ENCODE data around the gene PLXND1.

The PLXND1 gene

GRCh38 chr3:129618186-129618820 is 11.8 kb upstream of the PLXND1 start:
- FAIRE-seq, result peak; percentile 61
- TF ChIP-seq POLR2A (IDR thresholded peaks at IDR 0.05; ENCODE audit: low read depth, low read length) (no peak), POLR2AphosphoS5 (IDR thresholded peaks at IDR 0.05; ENCODE audit: low read depth, low read length) (no peak), TAF1 (IDR thresholded peaks at IDR 0.05; ENCODE audit: borderline replicate concordance, low read depth, low read length) (no peak)

GRCh38 chr3:129617381-129618185 is 11.1 kb upstream of the PLXND1 start:
- FAIRE-seq, result peak; percentile 46
- TF ChIP-seq TAF1 (IDR thresholded peaks at IDR 0.05; ENCODE audit: borderline replicate concordance, low read depth, low read length), result no peak
- TF ChIP-seq POLR2AphosphoS5 (IDR thresholded peaks at IDR 0.05; ENCODE audit: low read depth, low read length), result no peak
- no peak for TF ChIP-seq POLR2A (IDR thresholded peaks at IDR 0.05; ENCODE audit: low read depth, low read length)
- DNase-seq (ENCODE audit: insufficient read length), result no peak

More at GRCh38 chr3:129618186-129618820, 11.8 kb upstream of the PLXND1 start:
- no peak for DNase-seq (ENCODE audit: insufficient read length)

GRCh38 chr3:129616713-129617112 is 10.2 kb upstream of the PLXND1 start:
- peak; percentile 87 for FAIRE-seq
- DNase-seq (ENCODE audit: insufficient read length), result no peak

GRCh38 chr3:129616291-129616690 is 9.8 kb upstream of the PLXND1 start:
- DNase-seq (ENCODE audit: insufficient read length) (no peak), FAIRE-seq (no peak)
- no peak for TF ChIP-seq TAF1 (IDR thresholded peaks at IDR 0.05; ENCODE audit: borderline replicate concordance, low read depth, low read length)
- TF ChIP-seq POLR2AphosphoS5 (IDR thresholded peaks at IDR 0.05; ENCODE audit: low read depth, low read length), result no peak
- TF ChIP-seq POLR2A (IDR thresholded peaks at IDR 0.05; ENCODE audit: low read depth, low read length), result no peak

More at GRCh38 chr3:129616713-129617112, 10.2 kb upstream of the PLXND1 start:
- TF ChIP-seq TAF1 (IDR thresholded peaks at IDR 0.05; ENCODE audit: borderline replicate concordance, low read depth, low read length), result no peak
- no peak for TF ChIP-seq POLR2AphosphoS5 (IDR thresholded peaks at IDR 0.05; ENCODE audit: low read depth, low read length)
- no peak for TF ChIP-seq POLR2A (IDR thresholded peaks at IDR 0.05; ENCODE audit: low read depth, low read length)

- FAIRE-seq (no peak), DNase-seq (ENCODE audit: insufficient read length) (no peak)
- TF ChIP-seq POLR2AphosphoS5 (IDR thresholded peaks at IDR 0.05; ENCODE audit: low read depth, low read length) (no peak), TAF1 (IDR thresholded peaks at IDR 0.05; ENCODE audit: borderline replicate concordance, low read depth, low read length) (no peak), POLR2A (IDR thresholded peaks at IDR 0.05; ENCODE audit: low read depth, low read length) (no peak)
Observed at GRCh38 chr3:129615751-129616281, 9.3 kb upstream of the PLXND1 start.

- DNase-seq (ENCODE audit: insufficient read length), result no peak
- no peak for TF ChIP-seq POLR2AphosphoS5 (IDR thresholded peaks at IDR 0.05; ENCODE audit: low read depth, low read length)
- TF ChIP-seq POLR2A (IDR thresholded peaks at IDR 0.05; ENCODE audit: low read depth, low read length), result no peak
- no peak for TF ChIP-seq TAF1 (IDR thresholded peaks at IDR 0.05; ENCODE audit: borderline replicate concordance, low read depth, low read length)
- no peak for FAIRE-seq
Observed at GRCh38 chr3:129614927-129615363, 8.5 kb upstream of the PLXND1 start.

GRCh38 chr3:129614435-129614834 is 8.0 kb upstream of the PLXND1 start:
- FAIRE-seq (no peak), DNase-seq (ENCODE audit: insufficient read length) (no peak)
- TF ChIP-seq TAF1 (IDR thresholded peaks at IDR 0.05; ENCODE audit: borderline replicate concordance, low read depth, low read length), result no peak
- TF ChIP-seq POLR2AphosphoS5 (IDR thresholded peaks at IDR 0.05; ENCODE audit: low read depth, low read length), result no peak
- no peak for TF ChIP-seq POLR2A (IDR thresholded peaks at IDR 0.05; ENCODE audit: low read depth, low read length)

- no peak for TF ChIP-seq POLR2A (IDR thresholded peaks at IDR 0.05; ENCODE audit: low read depth, low read length)
- no peak for TF ChIP-seq POLR2AphosphoS5 (IDR thresholded peaks at IDR 0.05; ENCODE audit: low read depth, low read length)
- no peak for TF ChIP-seq TAF1 (IDR thresholded peaks at IDR 0.05; ENCODE audit: borderline replicate concordance, low read depth, low read length)
Observed at GRCh38 chr3:129613367-129613740, 6.9 kb upstream of the PLXND1 start.

GRCh38 chr3:129612534-129613366 is 6.3 kb upstream of the PLXND1 start:
- FAIRE-seq, result no peak

More at GRCh38 chr3:129613367-129613740, 6.9 kb upstream of the PLXND1 start:
- no peak for FAIRE-seq
- DNase-seq (ENCODE audit: insufficient read length), result no peak

GRCh38 chr3:129611812-129612533 is 5.5 kb upstream of the PLXND1 start:
- FAIRE-seq, result no peak
- TF ChIP-seq TAF1 (IDR thresholded peaks at IDR 0.05; ENCODE audit: borderline replicate concordance, low read depth, low read length) (no peak), POLR2A (IDR thresholded peaks at IDR 0.05; ENCODE audit: low read depth, low read length) (no peak), POLR2AphosphoS5 (IDR thresholded peaks at IDR 0.05; ENCODE audit: low read depth, low read length) (no peak)
- DNase-seq (ENCODE audit: insufficient read length), result no peak

More at GRCh38 chr3:129612534-129613366, 6.3 kb upstream of the PLXND1 start:
- TF ChIP-seq TAF1 (IDR thresholded peaks at IDR 0.05; ENCODE audit: borderline replicate concordance, low read depth, low read length), result no peak
- no peak for TF ChIP-seq POLR2A (IDR thresholded peaks at IDR 0.05; ENCODE audit: low read depth, low read length)
- TF ChIP-seq POLR2AphosphoS5 (IDR thresholded peaks at IDR 0.05; ENCODE audit: low read depth, low read length), result no peak
- no peak for DNase-seq (ENCODE audit: insufficient read length)

Measured in GM12892 (cell line).